KMS-11 (cell line): ENCODE results near the gene ZMYND10.

Experiments
- H2AFZ ChIP-seq: fragments of 200-600 bp; sonication (generic); 2 replicates; pipeline ENCODE4 v1.6.1; 2016; ENCODE audit warnings: antibody characterized with exemption, mixed run types, low read depth
- H3K27ac ChIP-seq: fragments of 200-600 bp; sonication (generic); 2 replicates; pipeline ENCODE4 v1.6.1; 2016; ENCODE audit warnings: mild to moderate bottlenecking, mixed run types
- H3K27me3 ChIP-seq: fragments of 200-600 bp; sonication (generic); 2 replicates; pipeline ENCODE4 v1.6.1; 2017; ENCODE audit warnings: mild to moderate bottlenecking, low read depth, mixed run types, moderate library complexity; ENCODE audit not compliant: insufficient read depth
- H3K36me3 ChIP-seq: fragments of 200-600 bp; sonication (generic); 2 replicates; pipeline ENCODE4 v1.6.1; 2017; ENCODE audit warnings: mild to moderate bottlenecking, mixed run types; ENCODE audit not compliant: insufficient read depth
- H3K4me1 ChIP-seq: fragments of 200-600 bp; sonication (generic); 2 replicates; pipeline ENCODE4 v1.6.1; 2016; ENCODE audit warnings: mild to moderate bottlenecking, low read depth, mixed run types; ENCODE audit not compliant: poor library complexity, severe bottlenecking
- H3K4me2 ChIP-seq: fragments of 200-600 bp; sonication (generic); 2 replicates; pipeline ENCODE4 v1.7.0; 2016; ENCODE audit warnings: mild to moderate bottlenecking, mixed run types
- H3K4me3 ChIP-seq: fragments of 200-600 bp; sonication (generic); IDR thresholded peaks from 2 replicates; pipeline ENCODE4 v1.6.1; 2017; ENCODE audit warnings: low read depth, low read length, mixed read lengths; ENCODE audit not compliant: insufficient read depth
- H3K79me2 ChIP-seq: fragments of 200-600 bp; sonication (generic); 2 replicates; pipeline ENCODE4 v1.6.1; 2016; ENCODE audit warnings: low read depth, mixed run types; ENCODE audit not compliant: insufficient read depth
- H3K9ac ChIP-seq: fragments of 200-600 bp; sonication (generic); 2 replicates; pipeline ENCODE4 v1.6.1; 2016; ENCODE audit warnings: mild to moderate bottlenecking, mixed run types
- H4K20me1 ChIP-seq: fragments of 200-600 bp; sonication (generic); 2 replicates; pipeline ENCODE4 v1.6.1; 2016; ENCODE audit warnings: mild to moderate bottlenecking, mixed run types; ENCODE audit not compliant: insufficient read depth
- CTCF ChIP-seq: fragments of 200-600 bp; sonication (generic); conservative IDR thresholded peaks from 2 replicates; pipeline ENCODE4 v1.6.1; 2017; ENCODE audit warnings: low read depth, mild to moderate bottlenecking, antibody characterized with exemption, low read length, moderate library complexity, mixed read lengths

ZMYND10 gene

GRCh38 chr3:50339485-50340146 lies 5.9 kb downstream of the ZMYND10 start:
- H4K20me1 ChIP-seq, result no peaks in the 10 kb centered on the region
- TF ChIP-seq CTCF, result no peak
- H3K4me1 ChIP-seq, result no peaks in the 10 kb centered on the region
- no peaks in the 10 kb centered on the region for H3K27me3 ChIP-seq
- no peak overlapping the region for H3K27ac ChIP-seq
- peaks cover 24% of the 10 kb centered on the region for H3K79me2 ChIP-seq
- no peak overlapping the region for H2AFZ ChIP-seq
- no peak overlapping the region for H3K4me2 ChIP-seq
- no peaks in the 10 kb centered on the region for H3K36me3 ChIP-seq
- H3K9ac ChIP-seq, result no peak overlapping the region
- H3K4me3 ChIP-seq, result no peak overlapping the region

GRCh38 chr3:50338965-50339364 lies 6.6 kb downstream of the ZMYND10 start:
- Histone ChIP-seq H3K4me2 (no peak overlapping the region), H3K27ac (no peak overlapping the region), H3K27me3 (no peaks in the 10 kb centered on the region), H2AFZ (no peak overlapping the region), H4K20me1 (no peaks in the 10 kb centered on the region), H3K4me1 (no peaks in the 10 kb centered on the region), H3K4me3 (no peak overlapping the region), H3K9ac (no peak overlapping the region), H3K36me3 (no peaks in the 10 kb centered on the region), H3K79me2 (peaks cover 30% of the 10 kb centered on the region)
- no peak for TF ChIP-seq CTCF

- Histone ChIP-seq H3K4me3 (peak overlapping the region; percentile 57), H3K4me1 (no peaks in the 10 kb centered on the region), H3K9ac (peak overlapping the region; percentile 91), H3K79me2 (peaks cover 36% of the 10 kb centered on the region), H4K20me1 (no peaks in the 10 kb centered on the region), H3K27ac (peak overlapping the region; percentile 87), H3K36me3 (no peaks in the 10 kb centered on the region), H3K27me3 (no peaks in the 10 kb centered on the region), H3K4me2 (peak overlapping the region; percentile 89), H2AFZ (peak overlapping the region; percentile 67)
- no peak for TF ChIP-seq CTCF
Measured at GRCh38 chr3:50337175-50337861, 8.2 kb downstream of the ZMYND10 start.

GRCh38 chr3:50336452-50337174 lies 8.9 kb downstream of the ZMYND10 start:
- Histone ChIP-seq H3K4me1 (no peaks in the 10 kb centered on the region), H4K20me1 (no peaks in the 10 kb centered on the region), H2AFZ (peak overlapping the region; percentile 41), H3K4me3 (peak overlapping the region; percentile 57), H3K79me2 (peaks cover 36% of the 10 kb centered on the region), H3K9ac (peak overlapping the region; percentile 91), H3K27ac (peak overlapping the region; percentile 87), H3K36me3 (no peaks in the 10 kb centered on the region), H3K4me2 (peak overlapping the region; percentile 89), H3K27me3 (no peaks in the 10 kb centered on the region)
- TF ChIP-seq CTCF, result no peak
